22Rv1 (cell line): ENCODE results near the gene GIPC3.

Experiments
- H3K27ac ChIP-seq: fragments of 450-650 bp; 2 replicates; pipeline ENCODE4 v1.5.1; 2017
- CTCF ChIP-seq: fragments of 450-650 bp; IDR thresholded peaks from 2 replicates; pipeline ENCODE4 v1.5.1; 2017; ENCODE audit warnings: mild to moderate bottlenecking
- ZFX ChIP-seq: fragments of 450-650 bp; IDR thresholded peaks from 2 replicates; pipeline ENCODE4 v1.6.1; 2017; ENCODE audit warnings: antibody characterized with exemption, borderline replicate concordance

Gene GIPC3

GRCh38 chr19:3585301-3586126 lies at the start of gene GIPC3:
TSS of gene GIPC3 (plus strand) at chr19:3585478. CDS start at chr19:3585598, 120 bp downstream.
- H3K27ac ChIP-seq, result no peak within 1 kb of the TSS
- TF ChIP-seq ZFX, result no peak

GRCh38 chr19:3535563-3535965 lies 49.7 kb upstream of the GIPC3 start:
- H3K27ac ChIP-seq, result peak overlapping the region; percentile 18; the same call in 1 of the 2 replicates
- no peak for TF ChIP-seq ZFX
- TF ChIP-seq CTCF, result no peak

GRCh38 chr19:3535981-3536380 lies 49.3 kb upstream of the GIPC3 start:
- TF ChIP-seq CTCF (no peak), ZFX (no peak)
- peak overlapping the region; percentile 18; the same call in 1 of the 2 replicates for H3K27ac ChIP-seq

- no peak for TF ChIP-seq CTCF
- no peak for TF ChIP-seq ZFX
- peak overlapping the region; percentile 25; the same call in 1 of the 2 replicates for H3K27ac ChIP-seq
Measured at GRCh38 chr19:3536429-3537100, 48.7 kb upstream of the GIPC3 start.

- peak overlapping the region; percentile 25 for H3K27ac ChIP-seq
- TF ChIP-seq ZFX (no peak), CTCF (no peak)
Measured at GRCh38 chr19:3537101-3537437, 48.2 kb upstream of the GIPC3 start.

- no peak for TF ChIP-seq CTCF
- peak overlapping the region; percentile 25 for H3K27ac ChIP-seq
Measured at GRCh38 chr19:3537438-3538240, 47.6 kb upstream of the GIPC3 start.

- TF ChIP-seq ZFX (no peak), CTCF (no peak)
- H3K27ac ChIP-seq, result peak overlapping the region; percentile 25
Measured at GRCh38 chr19:3538258-3538929, 46.9 kb upstream of the GIPC3 start.
